Ascending aorta (tissue), 2 donors: ENCODE measurements around the gene LRBA. TPM values are rescaled to one million over a fixed set of nuclear protein-coding genes. Genes with fewer than 3 reads are reported as not detected.
A peak's percentile ranks its signal among the peaks of the same experiment; 100 is the strongest.
"Not testable (repeated sequence)": the region's sequence is repeated elsewhere in the genome, so short reads cannot be mapped to it uniquely, and the experiment has no call there.

Experiments
- DNase-seq, 2 donors: peaks; one replicate each; pipeline ENCODE4 v3.0.0-alpha.2; 2019; ENCODE audit warnings: low spot score in 2 of 2
- H3K27ac ChIP-seq, 2 donors: fragments of 200-600 bp; sonication (generic); one replicate each; pipeline ENCODE4 v1.5.1; 2016 to 2017; ENCODE audit warnings: mild to moderate bottlenecking in 1 of 2
- H3K27me3 ChIP-seq: fragments of 200-600 bp; sonication (generic); one replicate; pipeline ENCODE4 v1.5.1; 2017
- H3K36me3 ChIP-seq, 2 donors: fragments of 200-600 bp; sonication (generic); one replicate each; pipeline ENCODE4 v1.5.1; 2016
- H3K4me1 ChIP-seq, 2 donors: fragments of 200-600 bp; sonication (generic); one replicate each; pipeline ENCODE4 v1.5.1; 2016 to 2017; ENCODE audit warnings: mild to moderate bottlenecking in 1 of 2
- H3K4me3 ChIP-seq, 2 donors: fragments of 200-600 bp; sonication (generic); one replicate each; pipeline ENCODE4 v1.5.1; 2016 to 2017; ENCODE audit warnings: mild to moderate bottlenecking in 1 of 2
- H3K9me3 ChIP-seq, 2 donors: fragments of 200-600 bp; sonication (generic); one replicate each; pipeline ENCODE4 v1.5.1; 2016
- CTCF ChIP-seq, 3 experiments: fragments of 200-600 bp in 2 of 3; fragments of 450-650 bp in 1 of 3; sonication (generic) in 2 of 3; IDR thresholded peaks; one replicate each; pipeline ENCODE4 v1.5.1; 2016 to 2019; ENCODE audit warnings: antibody characterized with exemption in 3 of 3, mild to moderate bottlenecking in 1 of 3, moderate library complexity in 1 of 3
- intact Hi-C: fragments of 100-400 bp; cut with DNase I; formaldehyde crosslinking; loops from one replicate; pipeline ENCODE4 v1.15.1; 2023
- total RNA-seq: library from RNA; depleted of rRNA; stranded (reverse); fragments of >200 nt; gene quantifications from one replicate; pipeline ENCODE4 v1.1.0, GENCODE V29; 2016

The LRBA gene
- total RNA-seq: 15.2 TPM

GRCh38 chr4:151014521-151015458 lies at the start of gene LRBA:
Gene LRBA (minus strand): TSS chr4:151015284. CDS start chr4:151014642, 642 bp downstream.
- intact Hi-C loops: loop anchor here (5.0 kb wide), 1 partner anchor 83 kb away; the partner anchor contains the start of gene RPS3A
- peak within 1 kb of the TSS; percentile 82 to 87 for H3K27ac ChIP-seq
- H3K27me3 ChIP-seq: no peaks in the 10 kb centered on the region
- DNase-seq: peak; percentile 16 to 82
- no peaks in the 10 kb centered on the region for H3K36me3 ChIP-seq
- TF ChIP-seq CTCF (IDR thresholded peaks at IDR 0.05): no peak
- peaks cover 0 to 2% of the 10 kb centered on the region in 2 donors for H3K4me1 ChIP-seq
- no peaks in the 10 kb centered on the region for H3K9me3 ChIP-seq
- peak within 1 kb of the TSS; percentile 93 to 97 for H3K4me3 ChIP-seq

GRCh38 chr4:151063143-151063542 lies 48.1 kb upstream of the LRBA start:
- H3K9me3 ChIP-seq, H3K27me3 ChIP-seq, H3K36me3 ChIP-seq, DNase-seq, H3K27ac ChIP-seq, intact Hi-C loops, H3K4me3 ChIP-seq, H3K4me1 ChIP-seq: not testable (repeated sequence)

GRCh38 chr4:151055539-151055938 lies 40.5 kb upstream of the LRBA start:
- no peak for DNase-seq
- Histone ChIP-seq H3K4me1 (no peaks in the 10 kb centered on the region), H3K27me3 (no peaks in the 10 kb centered on the region), H3K27ac (no peak overlapping the region), H3K36me3 (no peaks in the 10 kb centered on the region), H3K4me3 (no peak overlapping the region), H3K9me3 (no peaks in the 10 kb centered on the region)
- TF ChIP-seq CTCF (IDR thresholded peaks at IDR 0.05): no peak
- intact Hi-C loops: no loop called here

- TF ChIP-seq CTCF (IDR thresholded peaks at IDR 0.05): no peak
- Histone ChIP-seq H3K36me3 (no peaks in the 10 kb centered on the region), H3K9me3 (no peaks in the 10 kb centered on the region), H3K4me1 (no peaks in the 10 kb centered on the region), H3K27me3 (no peaks in the 10 kb centered on the region), H3K4me3 (no peak overlapping the region), H3K27ac (no peak overlapping the region)
- no peak for DNase-seq
- intact Hi-C loops: no loop called here
Measured at GRCh38 chr4:151052785-151053184, 37.7 kb upstream of the LRBA start.

- H3K9me3 ChIP-seq: no peaks in the 10 kb centered on the region
- no peaks in the 10 kb centered on the region for H3K36me3 ChIP-seq
- DNase-seq: no peak
- TF ChIP-seq CTCF (IDR thresholded peaks at IDR 0.05): no peak
- no peaks in the 10 kb centered on the region for H3K4me1 ChIP-seq
- H3K27me3 ChIP-seq: no peaks in the 10 kb centered on the region
- no peak overlapping the region for H3K27ac ChIP-seq
- intact Hi-C loops: no loop called here
- H3K4me3 ChIP-seq: no peak overlapping the region
Measured at GRCh38 chr4:151049430-151049884, 34.4 kb upstream of the LRBA start.

GRCh38 chr4:151048913-151049312 lies 33.8 kb upstream of the LRBA start:
- intact Hi-C loops: no loop called here
- H3K36me3 ChIP-seq: no peaks in the 10 kb centered on the region
- H3K9me3 ChIP-seq: no peaks in the 10 kb centered on the region
- no peaks in the 10 kb centered on the region for H3K27me3 ChIP-seq
- no peak for TF ChIP-seq CTCF (IDR thresholded peaks at IDR 0.05)
- H3K27ac ChIP-seq: no peak overlapping the region
- DNase-seq: no peak
- H3K4me3 ChIP-seq: no peak overlapping the region
- no peaks in the 10 kb centered on the region for H3K4me1 ChIP-seq
